HG02610 (cell line): ENCODE measurements around the gene MECP2.
"Not testable (repeated sequence)": the region's sequence is repeated elsewhere in the genome, so short reads cannot be mapped to it uniquely, and the experiment has no call there.

Experiments used
- ATAC-seq: cut with Tn5 transposase; IDR thresholded peaks from one replicate; pipeline ENCODE4 v1.9.1; 2021; ENCODE audit warnings: mild to moderate bottlenecking, moderate library complexity; ENCODE audit not compliant: unreplicated experiment

The MECP2 gene

GRCh38 chrX:154000051-154000450 is 97.5 kb downstream of the MECP2 start:
- no peak for ATAC-seq

GRCh38 chrX:153999359-154000037 is 98.0 kb downstream of the MECP2 start:
- ATAC-seq = no peak

GRCh38 chrX:153995504-153995903 is 102.0 kb downstream of the MECP2 start:
- no peak for ATAC-seq

- ATAC-seq = not testable (repeated sequence)
Measured at GRCh38 chrX:153994398-153994797, 103.1 kb downstream of the MECP2 start.

- no peak for ATAC-seq
Measured at GRCh38 chrX:153993978-153994377, 103.5 kb downstream of the MECP2 start.

GRCh38 chrX:153993079-153993478 is 104.4 kb downstream of the MECP2 start:
- no peak for ATAC-seq

GRCh38 chrX:153992180-153992579 is 105.3 kb downstream of the MECP2 start:
- no peak for ATAC-seq

- no peak for ATAC-seq
Measured at GRCh38 chrX:153991013-153991580, 106.4 kb downstream of the MECP2 start.

- ATAC-seq = no peak
Measured at GRCh38 chrX:153989973-153990655, 107.4 kb downstream of the MECP2 start.

- no peak for ATAC-seq
Measured at GRCh38 chrX:153988493-153988892, 109.0 kb downstream of the MECP2 start.

- no peak for ATAC-seq
Measured at GRCh38 chrX:153984351-153985178, 113.0 kb downstream of the MECP2 start.

GRCh38 chrX:153983321-153983801 is 114.2 kb downstream of the MECP2 start:
- ATAC-seq = no peak

- ATAC-seq = no peak
Measured at GRCh38 chrX:153981771-153982533, 115.6 kb downstream of the MECP2 start.

GRCh38 chrX:153981231-153981630 is 116.3 kb downstream of the MECP2 start:
- ATAC-seq = no peak

GRCh38 chrX:153980394-153980793 is 117.1 kb downstream of the MECP2 start:
- ATAC-seq = peak; percentile 52

- no peak for ATAC-seq
Measured at GRCh38 chrX:153974726-153975286, 122.7 kb downstream of the MECP2 start.

GRCh38 chrX:153974003-153974725 is 123.4 kb downstream of the MECP2 start:
- ATAC-seq = no peak

- ATAC-seq = no peak
Measured at GRCh38 chrX:153973127-153974002, 124.2 kb downstream of the MECP2 start.
